GM19238 (cell line): ENCODE data around the gene RAI14.

Experiments used
- DNase-seq: peaks from one replicate; pipeline ENCODE4 v3.0.0; 2011; ENCODE audit warnings: low spot score; ENCODE audit not compliant: insufficient read length

Gene RAI14

DNA sequence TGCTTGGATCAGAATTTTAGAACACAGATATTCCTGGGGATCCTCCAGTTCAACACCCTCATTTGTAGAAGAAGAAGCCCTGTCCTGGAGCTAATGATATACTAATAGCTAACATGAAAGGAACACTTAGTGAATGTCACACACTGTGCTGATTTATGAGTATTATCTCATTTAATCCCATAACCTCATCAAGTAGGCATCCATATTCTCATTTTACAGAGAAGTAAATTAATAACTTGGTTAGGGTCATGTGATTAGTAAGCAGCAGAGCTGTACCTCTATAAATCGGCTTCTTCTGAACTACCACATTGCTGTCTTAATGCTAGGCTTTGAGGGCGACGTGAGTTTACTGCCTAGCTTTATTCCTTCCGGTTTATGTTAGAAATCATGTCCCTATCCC is 188.9 kb downstream of the RAI14 start:
- DNase-seq = no peak

DNA sequence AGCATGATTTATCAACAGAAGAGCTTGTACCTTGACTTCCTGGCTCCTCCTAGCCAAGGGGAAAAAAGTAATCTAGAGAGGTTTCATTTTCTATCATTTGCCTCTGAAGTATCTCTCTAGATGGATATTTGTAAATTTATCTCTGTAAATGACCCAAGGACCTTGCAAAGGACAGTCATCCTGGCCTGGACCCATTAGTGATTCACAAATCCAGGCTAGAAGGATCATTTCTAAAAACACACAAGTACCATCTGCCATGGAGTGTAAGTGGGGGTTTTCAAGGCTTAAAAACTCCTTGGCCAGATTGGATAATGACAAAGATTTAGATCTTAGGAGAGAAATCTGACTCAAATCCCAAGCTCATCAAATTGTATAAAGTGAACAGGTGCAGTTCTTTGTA is 190.9 kb downstream of the RAI14 start:
- DNase-seq = no peak

DNA sequence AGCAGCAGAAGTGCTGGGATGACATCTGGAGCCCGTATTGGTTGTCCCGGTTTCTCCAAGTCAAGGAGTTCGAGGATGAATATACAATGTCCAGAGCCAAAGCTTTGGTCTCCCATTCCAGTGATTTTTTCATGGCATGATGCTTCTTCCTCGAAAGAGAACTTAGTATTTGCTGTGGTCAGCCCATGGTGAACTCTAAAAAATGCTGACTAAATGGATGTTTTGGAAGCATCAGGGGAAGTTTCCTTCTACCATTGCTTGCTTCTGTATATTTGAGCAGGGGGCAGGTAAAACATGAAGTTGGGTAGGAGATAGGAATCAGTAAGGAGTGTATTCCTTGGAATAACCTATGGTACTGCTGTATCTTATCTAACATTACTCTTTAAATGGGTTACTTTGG is 191.4 kb downstream of the RAI14 start:
- no peak for DNase-seq

- DNase-seq = no peak
These were observed 192.1 kb downstream of the RAI14 start for GRCh38 chr5:34848230-34848629.

GRCh38 chr5:34849253-34849652 is 193.1 kb downstream of the RAI14 start:
- DNase-seq = no peak

- peak; percentile 15 for DNase-seq
These were observed 198.5 kb downstream of the RAI14 start for GRCh38 chr5:34854459-34855174.

- DNase-seq = no peak
These were observed 201.0 kb downstream of the RAI14 start for GRCh38 chr5:34857161-34857560.

GRCh38 chr5:34857894-34858293 is 201.8 kb downstream of the RAI14 start:
- DNase-seq = no peak

- DNase-seq = no peak
These were observed 202.7 kb downstream of the RAI14 start for GRCh38 chr5:34858790-34859189.

- no peak for DNase-seq
These were observed 203.1 kb downstream of the RAI14 start for GRCh38 chr5:34859253-34859652.

GRCh38 chr5:34863946-34864345 is 207.8 kb downstream of the RAI14 start:
- no peak for DNase-seq

DNA sequence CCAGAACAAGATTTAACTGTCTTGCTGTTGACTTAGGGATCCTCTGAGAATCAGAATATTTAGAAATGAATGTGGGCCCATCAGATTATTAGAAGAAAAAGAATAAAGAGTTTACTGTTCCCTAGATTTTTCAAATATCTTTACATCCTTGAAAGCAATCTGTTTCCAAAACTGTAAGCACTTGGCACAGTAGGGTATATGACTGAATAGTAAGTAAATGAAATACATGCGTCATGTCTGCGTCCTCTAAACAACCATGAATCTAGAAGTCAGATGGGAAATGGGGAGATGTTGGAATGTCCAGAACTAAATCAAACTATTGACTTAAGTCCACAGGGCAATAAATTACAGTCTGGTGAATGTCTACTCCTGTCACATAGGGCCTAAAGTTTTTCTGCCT is 209.0 kb downstream of the RAI14 start:
- DNase-seq = no peak

GRCh38 chr5:34866989-34867471 is 210.9 kb downstream of the RAI14 start:
- DNase-seq = no peak

GRCh38 chr5:34867660-34868059 is 211.5 kb downstream of the RAI14 start:
- no peak for DNase-seq

- DNase-seq = no peak
These were observed 212.7 kb downstream of the RAI14 start for GRCh38 chr5:34868791-34869190.

DNA sequence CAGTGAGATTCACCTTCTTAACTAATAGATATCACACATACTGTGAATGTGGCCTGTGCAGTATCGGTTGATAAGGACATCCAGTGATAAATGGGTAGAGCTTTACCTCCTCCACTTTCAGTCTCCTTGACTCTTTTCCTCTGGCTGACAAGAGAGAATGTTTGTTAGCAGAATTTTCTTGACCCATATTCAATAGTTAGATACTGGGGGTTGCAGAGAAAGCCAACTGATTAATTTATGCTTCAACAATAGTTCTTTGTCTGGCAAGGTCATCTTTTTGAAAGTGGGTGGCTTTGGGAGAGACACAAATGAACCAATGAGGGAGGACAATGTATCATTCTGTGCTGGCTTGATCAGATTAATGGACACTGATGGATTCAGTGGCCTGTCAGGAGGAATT is 213.1 kb downstream of the RAI14 start:
- DNase-seq = no peak

GRCh38 chr5:34870382-34870781 is 214.3 kb downstream of the RAI14 start:
- no peak for DNase-seq

- no peak for DNase-seq
These were observed 220.1 kb downstream of the RAI14 start for GRCh38 chr5:34876275-34876674.

DNA sequence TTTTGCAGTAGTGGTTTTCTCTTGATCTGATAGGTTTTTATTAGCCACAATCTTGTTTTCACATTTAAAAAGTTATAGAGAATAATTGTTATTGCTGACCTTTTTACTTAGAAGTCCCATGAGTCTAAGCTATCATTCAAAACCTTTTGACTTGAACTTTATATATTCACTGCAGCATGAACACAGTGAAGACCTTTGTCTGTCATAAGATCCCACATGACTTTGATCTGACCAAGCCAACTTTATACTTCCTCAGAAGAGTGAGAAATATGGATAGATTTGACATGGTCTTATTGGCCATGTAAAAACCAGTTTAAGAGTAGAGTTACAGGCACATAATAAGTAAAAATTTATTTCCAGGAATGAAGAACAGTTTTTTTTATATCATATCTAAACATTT is 225.1 kb downstream of the RAI14 start:
- DNase-seq = no peak
